Activated CD8-positive, alpha-beta memory T cell treated with anti-CD3 and anti-CD28 coated beads for 1 hour (primary cell): Measurements from ENCODE around the gene SEC23IP.
"Not testable (repeated sequence)": the region's sequence is repeated elsewhere in the genome, so short reads cannot be mapped to it uniquely, and the experiment has no call there.

ENCODE experiments used
- DNase-seq, 2 donors: peaks; one replicate each; pipeline ENCODE4 v3.0.0-alpha.2; 2020; ENCODE audit warnings: low read depth in 1 of 2; ENCODE audit errors: extremely low read depth in 1 of 2

The SEC23IP gene

DNA sequence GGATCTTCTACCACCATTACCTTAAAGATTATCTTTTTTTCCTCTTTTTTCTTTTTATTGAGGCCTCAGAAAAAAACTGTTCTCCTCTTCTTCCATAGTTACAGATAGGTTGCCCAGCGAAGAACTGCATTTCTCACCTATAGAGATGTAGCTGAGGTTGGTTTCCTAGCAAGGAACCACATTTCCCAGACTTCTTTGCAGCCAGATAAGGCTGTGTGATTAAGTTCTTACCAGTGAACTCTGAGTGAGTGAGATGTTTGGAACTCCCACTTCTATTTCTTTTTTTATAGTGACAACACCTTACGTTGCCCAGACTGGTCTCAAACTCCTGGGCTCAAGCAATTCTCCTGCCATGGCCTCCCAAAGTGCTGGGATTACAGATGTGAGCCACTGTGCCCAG lies 14.0 kb upstream of the SEC23IP start:
- no peak for DNase-seq

DNA sequence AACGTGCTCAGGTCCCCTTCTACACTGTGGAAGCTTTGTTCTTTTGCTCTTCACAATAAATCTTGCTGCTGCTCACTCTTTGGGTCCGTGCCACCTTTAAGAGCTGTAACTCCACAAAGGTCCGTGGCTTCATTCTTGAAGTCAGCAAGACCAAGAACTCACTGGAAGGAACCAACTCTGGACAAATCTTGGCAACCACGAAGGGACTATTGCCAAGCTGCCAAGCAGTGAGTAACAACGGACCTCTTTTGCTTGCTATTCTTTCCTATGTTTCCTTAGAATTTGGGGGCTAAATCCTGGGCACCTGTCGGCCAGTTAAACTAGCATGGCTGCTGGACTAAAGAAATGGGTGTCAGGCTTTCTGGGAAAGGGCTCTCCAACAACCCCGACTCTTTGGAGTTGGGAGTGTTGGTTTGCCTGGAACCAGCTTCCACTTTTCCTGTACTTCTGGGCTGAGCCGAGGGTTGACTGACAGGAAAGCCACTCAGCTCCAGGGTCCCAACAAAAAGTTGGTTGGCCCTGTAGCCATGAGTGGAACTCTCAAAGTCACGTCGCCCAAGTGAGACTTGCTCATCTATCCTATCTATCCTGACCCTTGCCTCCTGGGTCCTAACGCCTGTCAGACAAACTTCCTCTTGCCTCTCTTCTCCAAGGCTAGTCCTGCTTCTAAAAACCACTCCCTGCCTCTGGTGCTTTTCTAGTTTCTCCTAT lies 8.5 kb upstream of the SEC23IP start:
- DNase-seq, result not testable (repeated sequence)

DNA sequence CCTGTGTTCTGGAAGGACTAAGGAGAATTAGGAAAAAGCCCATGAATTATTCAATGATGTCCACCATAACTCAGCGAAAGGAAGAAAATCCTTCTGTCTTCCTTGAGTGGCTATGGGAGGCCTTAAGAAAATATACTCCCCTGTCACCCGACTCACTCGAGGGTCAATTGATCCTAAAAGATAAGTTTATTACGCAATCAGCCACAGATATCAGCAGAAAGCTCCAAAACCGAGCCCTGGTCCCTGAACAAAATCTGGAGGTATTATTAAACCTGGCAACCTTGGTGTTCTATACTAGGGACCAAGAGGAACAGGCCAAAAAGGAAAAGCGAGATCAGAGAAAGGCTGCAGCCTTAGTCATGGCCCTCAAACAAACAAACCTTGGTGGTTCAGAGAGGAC lies 6.5 kb upstream of the SEC23IP start:
- not testable (repeated sequence) for DNase-seq

DNA sequence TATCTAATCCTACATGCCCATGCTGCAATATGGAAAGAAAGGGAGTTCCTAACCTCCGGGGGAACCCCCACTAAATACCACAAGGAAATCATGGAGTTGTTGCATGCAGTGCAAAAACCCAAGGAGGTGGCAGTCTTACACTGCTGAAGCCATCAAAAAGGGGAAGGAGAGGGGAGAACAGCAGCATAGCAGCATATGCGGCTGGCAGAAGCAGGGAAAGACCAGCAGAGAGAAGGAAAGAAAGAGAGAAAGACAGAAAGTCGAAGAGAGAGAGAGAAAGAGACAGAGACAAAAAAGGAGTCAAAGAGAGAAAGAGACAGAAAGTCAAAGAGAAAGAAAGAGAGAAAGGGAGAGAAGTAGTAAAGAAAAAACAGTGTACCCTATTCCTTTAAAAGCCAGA lies 3.8 kb upstream of the SEC23IP start:
- not testable (repeated sequence) for DNase-seq

DNA sequence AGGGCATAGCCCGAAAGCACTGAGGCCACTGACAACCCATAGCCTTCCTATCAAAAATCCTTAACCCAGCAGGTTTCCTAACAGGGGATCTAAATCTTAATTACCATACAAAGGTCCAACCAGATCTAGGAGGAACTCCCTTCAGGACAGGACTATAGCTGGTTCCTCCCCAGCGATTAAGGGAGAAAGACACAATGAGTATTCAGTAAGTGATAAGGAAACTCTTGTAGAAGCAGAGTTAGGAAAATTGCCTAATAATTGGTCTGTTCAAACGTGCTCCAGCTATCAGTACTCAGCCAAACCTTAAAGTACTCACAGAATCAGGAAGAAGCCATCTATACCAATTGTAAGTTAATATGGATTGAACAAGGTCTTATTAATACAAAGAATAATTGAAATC lies 3.3 kb upstream of the SEC23IP start:
- DNase-seq, result not testable (repeated sequence)

DNA sequence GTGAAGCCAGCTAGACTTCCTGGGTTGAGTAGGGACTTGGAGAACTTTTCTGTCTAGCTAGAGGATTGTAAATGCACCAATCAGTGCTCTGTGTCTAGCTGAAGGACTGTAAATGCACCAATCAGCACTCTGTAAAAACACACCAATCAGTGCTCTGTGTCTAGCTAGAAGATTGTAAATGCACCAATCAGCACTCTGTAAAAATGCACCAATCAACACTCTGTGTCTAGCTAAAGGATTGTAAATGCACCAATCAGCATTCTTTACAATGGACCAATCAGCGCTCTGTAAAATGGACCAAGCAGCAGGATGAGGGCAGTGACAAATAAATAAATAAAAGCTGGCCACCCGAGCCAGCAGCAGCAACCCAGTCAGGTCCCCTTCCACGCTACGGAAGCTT lies 2.2 kb upstream of the SEC23IP start:
- DNase-seq, result not testable (repeated sequence)

DNA sequence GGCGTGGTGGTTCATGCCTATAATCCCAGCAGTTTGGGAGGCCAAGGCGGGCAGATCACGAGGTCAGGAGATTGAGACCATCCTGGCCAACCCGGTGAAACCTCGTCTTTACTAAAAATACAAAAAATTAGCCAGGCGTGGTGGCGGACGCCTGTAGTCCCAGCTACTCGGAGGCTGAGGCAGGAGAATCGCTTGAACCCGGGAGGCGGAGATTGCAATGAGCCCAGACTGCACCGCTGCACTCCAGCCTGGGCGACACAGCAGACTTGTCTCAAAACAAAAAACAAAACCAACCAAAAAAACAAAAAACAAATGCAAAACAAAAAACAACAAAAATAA lies 712 bp upstream of the SEC23IP start:
- not testable (repeated sequence) for DNase-seq

DNA sequence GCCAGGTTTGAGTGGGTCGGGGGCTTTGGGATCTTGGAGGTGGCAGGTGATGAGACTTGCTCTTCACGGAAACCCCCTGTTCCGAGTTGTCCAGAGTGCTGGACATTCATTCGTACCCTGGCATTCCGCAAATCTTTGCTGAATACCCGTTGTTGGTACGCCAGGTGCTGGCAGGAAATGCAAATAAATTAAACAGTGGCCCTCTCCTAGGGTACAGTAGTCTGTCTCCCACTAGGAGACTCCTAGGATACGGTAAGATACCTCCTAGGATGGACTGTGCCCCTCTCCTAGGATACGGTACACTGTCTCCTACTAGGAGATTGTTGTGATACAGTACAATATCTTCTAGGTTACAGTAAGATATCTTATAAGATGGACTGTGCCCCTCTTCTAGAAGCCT lies 544 bp downstream of the SEC23IP start:
- DNase-seq, result no peak

DNA sequence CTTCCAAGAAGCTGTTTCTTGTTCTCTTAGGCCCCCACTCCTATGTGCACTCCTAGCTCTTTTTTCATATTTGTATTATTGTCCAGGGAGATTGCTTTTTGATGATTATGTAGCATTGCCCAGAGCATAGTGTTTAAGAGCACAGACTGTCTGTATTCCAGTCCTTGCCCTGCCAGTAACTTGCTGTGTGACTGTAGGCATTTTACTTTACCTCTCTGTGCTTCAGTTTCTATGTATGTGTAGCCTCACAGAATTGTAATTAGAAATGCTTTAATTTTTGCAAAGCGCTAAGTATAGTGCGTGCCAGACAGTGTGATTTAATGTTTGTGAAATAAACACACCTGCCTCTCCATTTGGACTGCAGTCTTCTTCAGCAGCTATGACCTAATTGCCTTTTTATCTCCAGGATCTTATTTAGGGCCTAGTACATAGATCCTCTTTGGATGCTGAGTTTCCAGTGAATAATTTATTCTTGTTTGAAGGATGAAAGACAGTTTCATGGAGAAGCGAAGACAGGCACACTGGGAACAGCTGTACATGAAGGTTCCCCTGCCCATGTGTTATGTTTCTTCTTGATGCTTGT lies 1.4 kb downstream of the SEC23IP start:
- DNase-seq, result no peak

DNA sequence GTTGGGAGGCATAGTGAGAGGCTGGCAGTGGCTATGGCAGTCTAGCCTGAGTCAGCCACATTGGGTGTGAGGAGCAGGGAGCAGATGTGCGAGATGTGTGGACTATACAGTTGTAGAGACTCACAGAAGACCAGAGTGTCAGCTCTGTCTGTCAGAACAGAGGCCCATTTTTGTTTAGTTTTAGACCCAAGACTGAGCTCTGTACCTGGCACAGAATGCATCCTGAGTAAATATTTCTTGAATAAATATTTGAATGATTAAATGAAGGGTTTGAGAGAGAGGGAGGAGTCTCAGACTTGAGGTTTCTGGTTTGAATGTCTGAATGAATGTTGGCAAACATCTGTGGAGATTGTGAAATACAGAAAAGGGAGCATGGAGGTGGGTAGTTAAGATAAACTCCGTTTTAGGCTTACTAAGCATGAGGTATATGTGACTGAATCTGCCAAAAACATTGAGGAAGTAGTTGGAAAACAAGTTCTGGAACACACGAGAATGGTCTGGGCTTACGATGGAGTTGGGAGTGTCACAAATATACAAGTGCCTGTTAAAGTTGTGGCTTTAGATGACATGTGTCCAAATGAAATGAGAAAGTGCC lies 3.6 kb downstream of the SEC23IP start:
- DNase-seq, result no peak

DNA sequence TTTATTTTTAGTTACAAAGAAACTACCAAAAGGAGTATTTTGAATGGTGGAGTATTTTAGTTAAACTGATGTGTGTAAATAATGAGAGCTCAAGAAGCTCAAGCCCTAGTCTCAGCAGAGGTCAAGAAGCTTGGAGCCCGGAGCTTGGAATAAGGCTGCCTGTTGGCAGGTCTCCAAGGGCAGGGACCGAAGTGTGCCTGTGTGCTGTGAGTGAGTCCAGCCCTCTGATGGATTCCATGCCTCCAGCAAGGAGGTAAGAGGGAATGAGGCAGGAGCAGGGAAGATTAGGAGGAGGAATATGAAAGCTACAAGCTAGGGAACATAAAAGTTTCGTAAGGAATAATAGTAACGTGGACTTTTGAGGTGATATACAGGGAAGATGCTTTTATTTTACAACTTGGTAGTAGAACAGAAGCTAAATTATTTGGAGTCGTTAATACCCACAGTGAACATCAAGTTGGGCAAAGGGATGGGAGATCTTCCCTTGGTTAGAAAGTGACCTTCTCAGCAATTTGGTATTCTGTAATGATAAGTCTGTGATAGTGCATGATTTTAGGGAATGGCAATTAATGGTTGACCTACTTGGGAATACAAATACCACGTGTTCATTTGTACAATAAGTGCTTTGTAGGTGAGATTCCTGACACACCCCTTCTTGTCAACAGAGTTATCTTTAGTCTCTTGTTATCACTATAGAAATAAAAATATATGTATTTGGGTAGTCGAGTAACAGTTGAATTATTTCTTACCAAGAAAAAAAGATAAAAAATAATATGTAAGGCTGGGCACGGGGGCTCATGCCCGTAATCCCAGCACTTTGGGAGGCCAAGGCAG lies 4.6 kb downstream of the SEC23IP start:
- no peak for DNase-seq

DNA sequence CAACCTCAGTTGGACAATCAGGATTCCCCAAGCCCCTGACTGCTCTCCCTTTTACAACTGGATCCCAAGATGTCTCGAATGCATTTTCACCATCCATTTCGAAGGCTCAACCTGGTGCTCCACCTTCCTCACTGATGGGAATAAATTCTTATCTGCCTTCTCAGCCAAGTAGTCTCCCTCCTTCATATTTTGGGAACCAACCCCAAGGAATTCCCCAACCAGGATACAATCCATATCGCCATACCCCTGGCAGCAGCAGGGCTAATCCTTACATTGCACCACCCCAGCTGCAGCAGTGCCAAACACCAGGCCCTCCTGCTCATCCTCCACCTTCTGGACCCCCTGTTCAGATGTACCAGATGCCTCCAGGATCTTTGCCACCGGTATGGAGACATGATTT lies 6.0 kb downstream of the SEC23IP start:
- no peak for DNase-seq

DNA sequence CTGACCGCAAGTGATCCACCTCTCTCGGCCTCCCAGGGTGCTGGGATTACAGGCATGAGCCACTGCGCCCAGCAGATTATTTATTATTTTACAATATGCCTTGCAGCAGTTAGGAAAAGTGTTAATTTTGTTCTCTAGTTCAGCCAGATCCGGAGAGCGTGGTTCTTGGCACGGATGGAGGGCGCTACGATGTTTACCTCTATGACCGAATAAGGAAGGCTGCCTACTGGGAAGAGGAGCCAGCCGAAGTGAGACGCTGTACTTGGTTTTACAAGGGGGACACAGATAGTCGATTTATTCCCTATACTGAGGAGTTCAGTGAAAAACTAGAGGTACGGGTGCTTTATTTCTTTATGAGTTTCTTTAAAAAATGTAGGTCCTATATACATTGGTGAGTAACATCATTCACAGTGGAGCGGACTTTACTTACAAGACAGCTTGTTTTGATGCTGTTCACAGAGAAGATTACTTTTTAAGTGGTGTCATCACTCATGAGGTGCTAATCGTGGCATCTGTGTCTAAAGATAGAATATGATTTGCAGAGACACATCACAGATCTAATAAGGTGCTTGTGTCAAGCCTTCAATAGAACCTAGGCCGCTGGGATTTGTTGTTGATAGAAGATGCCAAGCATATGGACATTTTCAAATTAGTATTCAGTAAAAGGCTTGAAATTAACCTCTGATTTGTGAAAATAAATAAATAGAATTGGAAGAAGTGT lies 11.6 kb downstream of the SEC23IP start:
- DNase-seq, result no peak

DNA sequence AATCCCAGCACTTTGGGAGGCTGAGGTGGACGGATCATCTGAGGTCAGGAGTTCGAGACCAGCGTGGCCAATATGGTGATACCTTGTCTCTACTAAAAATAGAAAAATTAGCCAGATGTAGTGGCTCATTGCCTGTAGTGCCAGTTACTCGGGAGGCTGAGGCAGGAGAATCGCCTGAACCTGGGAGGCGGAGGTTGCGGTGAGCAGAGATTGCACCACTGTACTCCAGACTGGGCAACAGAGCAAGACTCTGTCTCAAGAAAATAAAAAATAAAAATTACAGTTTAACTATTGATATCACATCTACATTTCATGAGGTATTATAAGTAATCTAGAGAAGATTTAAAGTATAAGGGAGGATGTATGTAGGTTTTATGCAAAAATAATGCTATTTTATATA lies 15.2 kb downstream of the SEC23IP start:
- DNase-seq, result not testable (repeated sequence)

DNA sequence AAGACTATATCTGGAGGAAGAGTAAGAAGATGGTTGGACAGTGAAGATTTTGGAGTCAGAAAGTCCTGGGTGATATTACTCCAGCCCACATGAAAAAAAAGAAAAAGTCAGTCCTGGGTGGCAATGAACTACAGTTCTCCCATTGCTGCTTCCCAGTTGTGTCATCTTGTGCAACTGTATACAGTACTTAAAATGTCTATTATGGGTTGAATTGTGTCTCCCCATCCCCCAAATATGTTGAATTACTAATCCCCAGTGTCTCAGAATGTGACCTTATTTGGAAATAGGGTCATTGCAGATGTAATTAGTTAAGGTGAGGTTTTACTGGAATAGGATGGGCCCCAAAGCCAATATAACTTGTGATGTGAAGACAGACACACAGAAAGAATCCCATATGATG lies 15.6 kb downstream of the SEC23IP start:
- DNase-seq, result no peak

DNA sequence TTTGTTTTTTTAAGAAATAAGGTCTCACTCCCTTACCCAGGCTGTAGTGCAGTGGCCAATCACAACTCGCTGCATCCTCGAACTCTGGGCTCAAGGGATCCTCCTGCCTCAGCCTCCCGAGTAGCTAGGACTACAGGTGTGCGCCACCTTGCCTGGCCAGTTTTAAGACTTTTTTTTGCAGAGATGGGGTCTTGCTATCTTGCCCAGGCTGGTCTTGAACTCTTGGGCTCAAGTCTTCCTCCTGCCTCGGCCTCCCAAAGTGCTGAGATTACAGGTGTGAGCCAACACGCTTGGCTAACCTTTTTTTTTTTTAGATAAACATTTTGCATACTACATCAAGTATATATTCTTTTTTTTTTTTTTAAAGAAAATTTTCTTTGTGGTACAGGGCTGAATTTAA lies 18.2 kb downstream of the SEC23IP start:
- DNase-seq, result no peak

DNA sequence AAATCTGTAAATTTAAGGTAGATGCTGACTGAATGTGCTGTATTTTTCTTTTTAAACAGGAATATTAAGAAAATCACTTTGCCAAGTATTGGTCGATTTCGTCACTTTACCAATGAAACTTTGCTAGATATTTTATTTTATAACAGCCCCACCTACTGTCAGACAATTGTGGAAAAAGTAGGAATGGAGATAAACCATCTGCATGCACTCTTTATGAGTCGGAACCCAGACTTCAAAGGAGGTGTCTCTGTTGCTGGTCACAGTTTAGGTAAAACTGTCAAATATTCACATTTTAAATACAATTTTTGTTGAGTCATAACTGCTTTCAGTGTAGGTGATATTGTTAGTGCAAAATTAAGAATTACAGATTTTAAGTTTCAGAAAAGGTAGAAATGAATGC lies 25.2 kb downstream of the SEC23IP start:
- DNase-seq, result no peak

DNA sequence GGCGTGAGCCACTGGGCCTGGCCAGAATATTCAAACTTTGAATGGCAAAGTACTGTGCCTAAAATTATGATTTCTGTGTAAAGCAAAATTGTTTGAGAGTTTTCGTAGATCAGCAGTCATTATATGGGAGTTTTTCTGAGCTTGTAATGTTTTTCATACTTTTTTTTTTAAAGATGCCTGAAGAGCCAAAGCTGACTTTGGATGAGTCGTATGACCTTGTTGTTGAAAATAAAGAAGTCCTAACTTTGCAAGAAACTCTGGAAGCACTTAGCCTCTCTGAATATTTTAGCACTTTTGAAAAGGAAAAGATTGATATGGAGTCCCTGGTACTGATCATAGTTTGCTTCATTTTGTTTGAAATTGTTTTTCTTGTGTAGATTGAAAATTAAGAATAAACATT lies 26.7 kb downstream of the SEC23IP start:
- DNase-seq, result no peak

DNA sequence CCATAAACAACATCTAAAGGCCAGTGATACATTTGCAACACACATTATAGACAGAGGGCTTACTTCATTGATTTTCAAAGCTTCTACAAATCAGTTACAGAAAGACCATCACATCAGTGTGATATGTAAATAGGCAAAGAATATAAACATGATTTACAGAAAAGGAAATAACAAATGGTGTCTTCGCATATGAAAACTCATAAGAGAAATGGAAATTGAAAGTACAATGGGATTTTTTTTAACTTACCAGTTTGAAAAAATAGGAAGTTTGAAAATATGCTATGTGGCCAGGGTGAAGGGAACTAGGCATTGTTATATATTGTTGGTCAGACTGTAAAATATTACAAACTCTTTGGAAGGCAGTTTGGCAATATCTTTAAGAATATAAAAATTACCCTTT lies 27.3 kb downstream of the SEC23IP start:
- DNase-seq, result no peak

DNA sequence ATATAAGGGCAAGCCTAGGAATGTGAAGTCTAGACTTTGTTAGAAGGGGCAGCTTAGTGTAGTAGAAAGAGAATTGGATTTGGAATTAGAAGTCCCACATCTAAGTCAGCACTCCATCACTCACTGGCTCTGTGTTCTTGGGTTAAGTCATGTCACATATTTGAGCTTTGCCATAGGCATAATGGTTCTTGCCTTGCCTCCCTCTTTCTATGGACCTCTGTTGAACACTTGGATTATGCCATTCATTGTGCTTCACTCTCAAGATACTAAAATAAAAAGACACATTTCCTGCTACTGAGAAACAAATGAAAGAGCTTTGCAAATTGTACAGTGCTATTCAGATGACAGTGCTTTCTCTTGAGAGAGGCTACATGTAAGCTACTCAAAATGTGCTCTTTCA lies 35.9 kb downstream of the SEC23IP start:
- no peak for DNase-seq

DNA sequence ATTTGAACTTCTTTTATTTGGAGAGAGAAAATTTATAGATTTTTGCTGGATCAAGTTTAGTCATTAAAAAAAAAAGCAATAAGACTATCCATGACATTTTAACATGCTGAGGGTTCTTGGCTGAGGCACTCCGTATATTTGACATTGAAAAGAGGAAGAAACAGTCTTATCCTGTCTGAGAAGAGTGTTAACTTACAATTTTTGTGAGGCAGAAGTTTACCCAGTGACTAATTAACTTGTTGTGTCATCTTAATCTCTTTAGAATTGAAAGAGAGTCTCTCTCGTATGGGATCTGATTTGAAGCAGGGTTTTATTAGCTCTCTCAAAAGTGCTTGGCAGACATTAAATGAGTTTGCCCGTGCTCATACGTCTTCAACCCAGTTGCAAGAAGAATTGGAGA lies 39.3 kb downstream of the SEC23IP start:
- no peak for DNase-seq
